GM19025 (cell line): ENCODE results near the gene VDR.
"Not testable (repeated sequence)": the region's sequence is repeated elsewhere in the genome, so short reads cannot be mapped to it uniquely, and the experiment has no call there.

Source experiments
- ATAC-seq: cut with Tn5 transposase; IDR thresholded peaks from one replicate; pipeline ENCODE4 v1.9.1; 2021; ENCODE audit warnings: mild to moderate bottlenecking, low read depth, moderate library complexity; ENCODE audit not compliant: unreplicated experiment

VDR gene

DNA sequence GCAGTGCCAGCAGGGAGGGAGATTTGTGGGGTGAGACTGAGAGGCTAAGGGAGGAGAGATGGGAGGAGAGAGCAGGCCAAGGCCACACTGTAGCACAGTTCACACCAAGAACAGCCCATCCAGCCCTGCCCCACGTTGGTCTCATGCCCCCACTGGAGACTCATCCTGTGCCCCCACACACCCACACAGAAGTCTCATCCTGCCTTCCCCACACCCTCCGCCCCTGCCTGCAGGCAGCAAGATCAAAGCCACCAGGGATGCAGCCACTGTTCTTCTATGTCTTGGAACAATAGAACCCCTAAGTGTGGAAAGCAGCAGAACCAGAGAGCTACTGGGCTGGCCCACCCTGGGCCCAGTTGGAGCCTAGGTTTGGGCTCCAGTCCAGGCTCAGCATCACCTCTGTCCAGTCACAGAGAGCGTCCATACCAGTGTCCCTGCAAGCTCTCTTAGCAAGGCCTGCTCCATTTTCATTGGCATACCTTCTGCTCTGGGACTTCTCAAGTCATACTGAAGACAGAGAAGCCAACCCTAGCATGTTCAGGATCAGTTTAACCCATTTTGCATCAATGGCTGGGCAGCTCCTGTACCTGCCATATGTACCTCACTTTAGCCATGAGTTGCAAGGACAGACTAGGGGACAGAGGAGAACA lies 53.4 kb downstream of the VDR start:
- ATAC-seq, result no peak

DNA sequence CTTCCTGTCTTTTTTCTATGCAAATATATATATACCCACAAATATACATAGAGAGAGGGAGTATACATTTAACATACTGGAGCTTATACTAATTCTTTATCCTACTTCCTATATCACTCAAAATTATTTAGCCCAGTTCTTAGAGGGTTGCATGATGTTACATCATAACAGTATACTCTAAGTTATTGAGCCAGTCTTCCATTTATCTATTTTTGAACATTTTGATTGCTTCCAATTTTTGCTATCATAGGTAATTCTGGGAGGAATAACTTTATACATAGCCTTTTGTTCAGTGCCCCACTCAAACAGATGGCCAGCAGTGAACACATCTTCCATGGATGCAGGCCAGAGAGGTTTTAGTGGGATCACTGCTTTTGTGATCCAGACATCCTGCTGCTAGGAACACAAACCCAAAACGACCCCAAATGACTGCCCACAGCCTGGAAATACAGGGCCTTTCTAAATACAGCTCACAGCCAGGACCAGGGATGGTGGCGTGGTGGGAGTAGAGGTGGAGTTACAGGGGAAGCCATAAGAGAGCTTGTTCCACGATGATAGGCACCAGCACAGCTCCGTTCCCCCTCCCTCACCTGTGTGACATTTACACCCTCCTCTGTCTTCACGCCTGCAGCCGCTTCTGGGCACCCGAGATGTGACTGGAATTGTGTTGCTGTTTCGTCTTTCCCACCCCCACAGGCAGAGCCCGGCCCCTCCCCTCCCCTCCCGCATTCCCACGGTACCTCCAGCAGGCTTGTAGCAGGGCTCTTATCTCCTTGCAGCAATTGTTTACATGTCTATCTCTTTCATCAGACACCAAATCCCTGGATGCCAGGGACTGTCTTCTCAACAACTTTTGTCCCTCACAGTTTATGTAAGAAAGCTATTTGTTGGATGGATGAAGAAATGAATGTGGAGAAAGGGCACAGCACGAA lies 54.4 kb downstream of the VDR start:
- no peak for ATAC-seq

DNA sequence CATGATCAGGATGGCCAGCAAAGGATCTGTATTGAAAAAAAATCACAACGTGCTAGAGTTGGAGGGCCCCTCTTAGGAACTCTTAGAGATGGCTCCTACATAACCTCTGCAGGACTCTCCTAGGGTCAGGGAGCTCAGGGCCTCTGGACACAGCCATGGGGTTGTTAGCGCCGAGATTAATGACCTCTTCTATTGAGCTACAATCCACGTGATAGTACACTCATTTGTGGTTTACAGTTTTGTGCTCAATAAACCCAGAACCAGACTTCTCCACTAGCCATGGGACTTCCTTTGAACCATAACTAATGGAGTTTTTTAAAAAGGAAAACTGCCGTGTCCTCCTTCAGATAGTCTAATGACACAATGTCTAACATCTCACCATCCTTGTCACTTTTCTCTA lies 55.5 kb downstream of the VDR start:
- ATAC-seq, result no peak

DNA sequence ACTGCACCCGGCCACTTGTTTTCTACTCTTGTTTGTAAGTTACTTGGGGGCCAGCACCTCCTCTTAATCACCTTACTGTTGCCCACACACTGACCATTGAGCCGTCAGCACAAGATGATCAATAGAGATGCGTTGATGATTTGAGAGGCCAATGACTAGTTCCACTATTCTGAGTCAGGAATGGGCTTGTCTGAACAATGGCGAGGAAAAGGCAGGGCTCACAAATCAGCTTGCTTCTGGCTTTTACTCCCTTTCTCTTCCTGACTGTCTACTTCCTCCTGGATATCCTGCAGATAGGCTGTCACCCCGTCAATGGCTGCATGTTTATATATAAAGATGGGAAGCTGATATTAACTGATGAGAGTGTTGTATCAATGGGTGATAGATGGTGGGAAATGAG lies 55.9 kb downstream of the VDR start:
- no peak for ATAC-seq

DNA sequence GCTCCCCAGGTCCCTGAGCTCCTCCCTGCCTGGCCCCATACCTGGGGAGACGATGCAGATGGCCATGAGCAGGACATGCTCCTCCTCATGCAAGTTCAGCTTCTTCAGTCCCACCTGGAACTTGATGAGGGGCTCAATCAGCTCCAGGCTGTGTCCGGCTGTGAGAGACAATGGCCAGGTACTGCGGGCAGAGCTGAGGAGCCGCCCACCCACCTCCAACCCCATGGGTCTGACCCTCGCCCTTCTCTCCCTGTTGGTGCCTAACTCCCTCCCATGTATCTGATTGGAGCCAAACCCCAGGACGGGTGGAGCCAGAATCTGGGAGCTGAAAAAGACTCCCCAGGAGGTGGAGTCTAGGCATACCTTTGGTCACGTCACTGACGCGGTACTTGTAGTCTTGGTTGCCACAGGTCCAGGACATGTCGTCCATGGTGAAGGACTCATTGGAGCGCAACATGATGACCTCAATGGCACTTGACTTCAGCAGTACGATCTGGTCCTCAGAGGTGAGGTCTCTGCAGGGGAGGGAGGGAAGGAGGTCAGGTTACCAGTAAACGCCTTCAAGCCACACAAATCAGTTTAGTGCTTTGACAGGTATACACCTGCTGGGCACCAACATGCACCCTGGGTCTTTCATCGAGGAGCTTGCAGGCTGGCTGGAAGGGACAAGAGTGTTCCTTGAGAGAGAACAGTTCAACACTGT lies 58.3 kb downstream of the VDR start:
- no peak for ATAC-seq

DNA sequence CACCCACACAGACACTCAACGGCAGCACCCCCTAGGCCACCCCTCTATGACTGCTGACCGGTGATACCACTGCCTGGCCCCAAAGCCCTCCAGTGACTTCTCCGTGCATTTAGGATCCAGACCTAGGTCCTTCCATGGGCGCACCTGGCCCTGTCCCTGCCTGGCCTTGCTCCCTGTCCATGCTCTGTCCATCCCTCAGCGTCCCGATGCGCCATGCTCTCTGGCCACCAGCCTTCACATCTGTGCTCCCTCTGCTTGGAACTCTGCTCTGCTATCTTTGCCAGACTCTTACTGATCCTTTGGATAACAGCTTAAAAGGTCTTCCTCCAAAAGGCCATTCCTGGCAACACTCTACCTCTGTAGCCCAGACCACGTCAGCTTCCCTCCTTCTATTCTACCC lies 59.7 kb downstream of the VDR start:
- ATAC-seq, result no peak

DNA sequence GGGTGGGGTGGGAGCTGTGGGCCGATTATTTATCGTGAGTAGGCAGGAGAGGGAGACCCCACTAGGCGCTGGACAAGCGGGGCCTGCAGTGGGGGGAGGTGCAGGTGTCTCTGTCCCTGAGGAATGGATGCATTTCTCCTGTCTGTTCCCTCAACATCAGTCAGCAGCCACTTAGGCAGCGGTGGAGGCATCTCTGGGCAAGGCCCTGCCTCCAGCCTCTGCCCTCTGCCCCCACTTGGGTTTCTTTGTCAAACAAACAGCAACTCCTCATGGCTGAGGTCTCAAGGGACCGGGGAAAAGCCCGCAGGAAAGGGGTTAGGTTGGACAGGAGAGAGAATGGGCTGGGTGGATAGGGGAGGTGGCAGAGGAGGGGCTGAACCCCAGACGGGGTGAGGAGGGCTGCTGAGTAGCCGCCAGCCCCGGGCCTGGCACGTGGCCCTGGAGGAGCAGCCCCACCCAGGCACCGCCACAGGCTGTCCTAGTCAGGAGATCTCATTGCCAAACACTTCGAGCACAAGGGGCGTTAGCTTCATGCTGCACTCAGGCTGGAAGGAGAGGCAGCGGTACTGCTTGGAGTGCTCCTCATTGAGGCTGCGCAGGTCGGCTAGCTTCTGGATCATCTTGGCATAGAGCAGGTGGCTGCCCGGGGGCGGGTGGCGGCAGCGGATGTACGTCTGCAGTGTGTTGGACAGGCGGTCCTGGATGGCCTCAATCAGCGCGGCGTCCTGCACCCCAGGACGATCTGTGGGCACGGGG lies 60.4 kb downstream of the VDR start:
- ATAC-seq, result no peak

DNA sequence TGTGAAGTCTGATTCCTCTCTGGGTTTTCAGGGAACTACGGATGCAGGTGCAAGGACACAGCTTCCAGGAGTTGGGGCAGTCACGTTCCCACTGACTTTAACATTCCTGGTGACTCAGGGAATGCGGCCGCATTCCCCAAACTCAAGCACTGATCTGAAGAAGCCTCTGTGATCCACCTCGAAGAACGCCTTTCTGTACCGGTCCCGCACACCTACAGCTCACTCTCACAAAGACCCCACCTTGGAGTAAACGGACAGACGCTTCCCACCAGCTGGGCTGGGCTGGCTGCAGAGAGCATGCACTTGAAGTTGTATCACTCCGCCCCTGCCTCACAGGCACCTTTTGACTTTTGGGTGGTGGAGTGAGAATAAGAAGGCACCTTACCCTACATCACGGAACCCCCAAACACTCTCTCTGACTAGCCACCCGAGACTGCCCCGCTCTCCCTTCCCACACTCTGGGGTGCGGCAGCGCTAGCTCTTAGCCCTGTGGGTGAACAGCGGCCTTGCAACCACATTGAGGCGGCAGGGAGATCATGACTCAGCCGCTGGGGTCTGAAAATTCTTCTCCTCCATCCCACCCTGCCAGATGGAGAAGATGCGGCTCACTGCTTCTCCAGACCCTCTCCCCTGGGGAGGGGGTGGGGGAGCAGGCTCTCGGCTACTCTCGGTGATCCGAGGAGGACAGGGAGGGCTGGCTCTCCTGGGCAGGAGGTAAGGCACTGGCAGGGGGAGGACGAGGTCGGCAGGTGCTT lies 61.4 kb downstream of the VDR start:
- no peak for ATAC-seq

DNA sequence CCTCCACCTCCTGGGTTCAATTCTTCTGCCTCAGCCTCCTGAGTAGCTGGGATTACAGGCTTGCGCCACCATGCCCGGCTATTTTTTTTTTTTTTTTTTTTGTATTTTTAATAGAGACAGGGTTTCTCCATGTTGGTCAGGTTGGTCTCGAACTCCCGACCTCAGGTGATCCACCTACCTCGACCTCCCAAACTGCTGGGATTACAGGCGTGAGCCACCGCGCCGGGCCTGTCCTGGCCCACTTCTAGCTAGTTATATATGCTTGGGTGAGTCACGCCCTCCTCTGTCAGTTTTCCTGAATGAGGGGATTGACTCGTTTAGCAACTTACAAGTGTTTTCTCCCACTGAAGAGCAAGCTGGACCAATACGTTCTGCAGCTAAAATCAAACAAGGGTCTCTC lies 62.3 kb downstream of the VDR start:
- not testable (repeated sequence) for ATAC-seq

DNA sequence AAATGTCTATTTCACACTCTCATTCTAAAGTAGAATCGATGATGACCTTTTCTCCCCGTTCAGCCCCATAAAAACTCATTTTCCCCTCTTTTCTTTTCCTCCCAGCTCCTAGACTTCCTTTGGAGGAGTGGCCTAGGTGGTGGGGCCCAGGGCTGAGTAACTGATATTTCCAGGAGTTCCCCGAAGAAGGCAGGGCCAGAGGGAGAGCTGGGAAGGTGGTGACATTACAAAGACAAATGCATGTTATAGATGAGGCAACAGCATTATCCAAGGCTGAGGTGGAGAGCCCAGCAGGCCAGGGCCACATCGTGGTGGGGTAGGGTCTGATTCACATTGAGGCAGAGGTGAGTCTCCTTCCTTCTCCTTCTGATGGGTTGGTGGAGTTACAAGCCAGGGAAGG lies 62.9 kb downstream of the VDR start:
- no peak for ATAC-seq

DNA sequence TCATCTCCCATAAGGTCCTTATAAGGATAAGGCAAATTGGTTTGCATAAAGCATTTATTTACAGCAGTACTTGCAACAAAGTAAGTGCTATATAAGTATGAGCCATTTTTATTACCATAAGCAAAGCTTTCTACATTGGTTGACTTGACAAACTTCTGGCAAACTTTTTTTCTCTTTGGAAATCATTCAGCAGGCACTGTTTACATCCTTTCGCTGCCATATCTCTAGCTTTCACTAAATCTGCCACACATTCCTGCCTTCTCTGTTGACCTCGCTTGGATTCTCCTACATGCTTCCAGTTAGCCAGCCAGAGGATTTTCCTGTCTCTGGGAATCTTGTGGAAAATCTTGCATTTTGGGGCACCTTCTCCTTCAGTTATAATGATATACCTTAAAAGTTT lies 63.3 kb downstream of the VDR start:
- no peak for ATAC-seq

DNA sequence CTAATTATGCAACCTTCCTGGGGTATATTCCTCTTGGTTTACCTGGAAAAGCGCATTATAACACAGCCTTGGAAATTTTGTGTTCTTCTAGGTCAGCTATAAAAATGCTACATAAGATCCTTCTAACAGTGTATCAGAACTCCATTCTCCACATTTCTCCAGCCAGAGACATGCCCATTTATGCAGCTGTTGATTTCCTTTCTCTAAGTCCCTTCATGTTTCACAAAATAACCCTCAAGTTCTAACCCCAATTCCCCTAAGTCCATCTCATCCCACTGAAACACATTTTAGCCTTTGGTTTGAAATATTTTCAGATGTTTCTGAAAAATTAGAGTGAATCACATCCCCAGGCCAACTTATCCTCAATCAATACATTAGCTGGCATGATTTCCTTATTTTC lies 64.2 kb downstream of the VDR start:
- no peak for ATAC-seq

DNA sequence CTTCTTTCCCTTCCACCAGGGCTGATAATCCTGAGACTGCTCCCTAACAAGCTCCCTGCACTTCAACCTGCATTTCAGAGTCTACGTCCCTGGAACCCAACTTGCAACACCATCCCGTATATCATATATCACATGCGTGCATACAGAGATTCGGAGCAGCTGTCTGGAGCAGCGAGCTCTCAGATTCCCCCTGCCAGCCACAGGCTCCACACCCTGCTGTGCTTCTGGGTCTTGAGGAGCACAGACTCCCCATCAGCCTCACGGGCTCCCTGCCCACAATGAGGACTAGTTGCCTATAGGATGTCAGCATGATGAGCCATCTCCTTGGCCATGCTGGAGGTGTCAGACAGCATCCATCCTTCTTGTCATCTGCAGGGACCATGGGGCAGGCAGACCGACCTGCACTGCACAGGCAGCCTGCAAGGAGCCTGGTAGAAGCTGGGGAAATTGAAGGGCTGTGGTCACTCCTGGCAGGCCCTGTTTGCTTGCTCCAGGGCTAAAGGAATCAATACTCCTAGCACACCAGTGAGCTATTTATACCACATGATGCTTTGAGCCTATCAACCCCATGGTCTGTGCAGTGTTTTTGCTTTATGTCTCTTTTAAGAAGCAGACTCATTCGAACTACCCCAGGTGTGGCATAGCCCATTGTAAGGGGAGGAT lies 65.4 kb downstream of the VDR start:
- no peak for ATAC-seq

DNA sequence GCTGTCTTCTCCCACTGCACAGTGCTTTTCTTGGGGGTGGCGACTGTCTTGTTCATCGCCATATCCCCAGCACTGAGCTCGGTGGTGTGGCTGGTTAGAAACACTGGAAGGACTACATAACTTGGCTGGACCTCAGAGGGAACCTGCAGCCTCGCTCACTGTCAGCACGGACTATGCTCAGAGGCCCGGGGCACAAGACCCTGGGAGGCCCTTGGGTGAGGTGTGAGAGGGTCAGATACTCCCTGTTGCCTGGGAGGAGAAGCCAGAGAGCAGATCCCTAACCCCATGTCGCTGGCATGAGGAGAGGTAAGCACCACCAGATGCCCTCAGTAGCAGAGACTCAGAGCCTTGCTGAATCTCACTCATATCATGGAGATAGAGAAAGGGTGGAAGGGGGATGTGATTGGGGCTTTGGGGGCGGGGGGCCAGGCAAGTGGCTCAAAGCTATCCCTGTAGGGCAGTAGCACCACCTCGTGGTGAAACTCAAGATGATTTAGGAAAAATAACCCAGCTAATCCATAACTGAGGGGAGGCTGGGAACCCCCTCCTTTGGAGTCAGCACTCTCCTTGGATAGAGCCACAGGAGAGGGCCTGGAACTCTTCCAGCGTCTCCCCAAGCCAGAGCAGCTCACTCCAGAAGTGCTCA lies 66.4 kb downstream of the VDR start:
- no peak for ATAC-seq

DNA sequence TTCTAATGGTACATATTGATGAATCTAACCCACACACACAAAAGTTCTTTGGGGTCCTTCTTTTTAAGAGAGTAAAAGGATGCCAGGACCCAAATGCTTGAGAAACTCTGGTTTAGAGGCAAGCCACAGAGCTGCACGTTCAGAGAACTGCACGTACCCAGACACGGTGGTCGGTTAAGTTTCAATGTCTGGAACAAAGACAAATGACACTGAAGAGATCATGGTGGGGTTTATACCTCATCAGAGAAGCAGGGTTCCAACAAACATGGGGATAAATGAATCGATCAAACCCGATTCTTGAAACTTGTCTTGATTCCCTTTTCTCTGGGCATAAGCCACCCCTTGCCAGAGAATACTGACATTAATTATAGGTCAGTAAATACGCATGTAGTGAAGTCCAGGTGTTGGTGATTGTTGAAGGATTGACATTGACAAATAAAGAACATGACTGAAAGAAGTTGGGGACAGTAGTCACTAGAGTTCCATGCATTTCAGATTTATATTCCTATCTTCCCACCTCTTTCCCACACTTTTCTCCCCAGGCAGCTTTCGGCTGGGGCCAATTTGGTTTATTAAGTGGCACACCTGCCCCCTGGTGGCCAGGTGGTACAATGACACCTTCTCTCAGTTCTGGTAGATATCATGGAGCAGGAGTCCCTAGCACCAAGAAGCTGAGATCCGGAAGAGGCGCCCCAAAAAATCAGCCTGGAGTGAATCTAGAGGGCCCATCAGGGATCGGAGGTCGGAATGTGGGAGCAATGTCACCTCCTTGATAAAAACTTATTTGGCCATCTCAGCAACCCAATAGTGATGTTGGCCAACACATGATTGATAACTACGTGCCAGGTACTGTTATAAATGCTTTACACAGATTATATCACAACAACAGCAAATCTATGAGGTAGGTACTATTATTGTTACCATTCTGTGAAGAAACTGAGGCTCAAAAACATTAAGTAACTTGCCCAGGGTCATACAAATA lies 67.3 kb downstream of the VDR start:
- ATAC-seq, result no peak

DNA sequence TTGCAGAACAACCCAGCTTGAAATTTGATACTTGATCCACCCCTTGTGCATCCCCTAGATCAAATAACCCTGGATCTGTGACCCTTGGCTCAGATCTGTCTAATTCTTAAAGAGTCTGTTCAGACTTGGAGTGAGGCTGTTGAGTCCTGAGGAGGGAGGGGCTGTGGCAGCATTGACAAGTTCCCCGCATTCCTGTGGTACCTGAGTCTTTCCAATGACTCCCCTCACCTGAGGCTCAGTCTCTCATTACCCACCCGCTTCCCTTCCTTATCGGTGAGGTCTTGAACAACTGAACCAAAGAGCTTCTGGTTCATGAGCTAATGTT lies 69.0 kb downstream of the VDR start:
- ATAC-seq, result no peak

DNA sequence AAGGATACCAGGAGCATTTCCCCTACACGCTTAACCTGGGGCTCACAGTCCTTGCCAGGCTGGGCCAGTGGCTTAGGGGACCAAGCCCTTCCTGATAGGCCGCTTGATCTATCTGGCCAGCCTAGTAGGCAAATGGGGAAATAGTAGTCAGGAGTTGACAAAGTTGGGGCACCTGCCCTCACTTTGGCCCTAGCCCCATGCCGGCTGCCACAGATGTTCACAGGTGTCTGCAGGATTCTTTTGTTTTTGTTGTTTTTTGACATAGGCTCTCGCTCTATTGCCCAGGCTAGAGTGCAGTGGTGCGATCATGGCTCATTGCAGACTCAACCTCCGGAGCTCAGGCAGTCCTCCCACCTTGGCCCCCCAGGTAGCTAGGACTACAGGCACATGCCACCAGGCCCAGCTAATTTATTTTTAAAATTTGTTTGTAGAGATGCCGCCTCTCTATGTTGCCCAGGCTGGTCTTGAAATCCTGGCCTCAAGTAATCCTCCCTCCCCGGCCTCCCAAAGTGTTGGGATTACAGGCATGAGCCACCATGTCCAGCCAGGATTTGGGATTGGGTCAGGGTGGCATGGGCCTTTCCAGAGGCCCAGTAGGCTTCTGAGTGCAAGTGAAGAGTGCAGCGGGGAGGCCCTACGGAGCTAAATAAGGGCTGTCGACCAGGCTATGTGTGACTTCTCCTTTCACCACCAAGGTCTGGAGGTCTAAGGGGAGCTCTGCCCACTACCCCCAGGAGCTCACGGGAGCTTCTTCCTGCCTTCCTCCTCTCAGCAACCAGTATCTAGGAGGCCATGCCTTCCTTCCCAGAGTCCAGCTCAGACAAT lies 69.6 kb downstream of the VDR start:
- no peak for ATAC-seq
